Endothelial cell of umbilical vein (primary cell): Measurements from ENCODE around the gene TSPAN5.

Experiments
- CTCF ChIP-seq, 2 donors: IDR thresholded peaks; 1 replicate in 1 of 2; 2 replicates in 1 of 2; pipeline ENCODE4 v1.5.1; 2011; ENCODE audit warnings: low read length in 2 of 2, mild to moderate bottlenecking in 2 of 2, moderate library complexity in 2 of 2, control low read depth in 1 of 2, inconsistent platforms in 1 of 2, low read depth in 1 of 2; ENCODE audit not compliant: insufficient read depth in 1 of 2; ENCODE audit errors: extremely low read depth in 1 of 2
- POLR2A ChIP-seq: IDR thresholded peaks from 2 replicates; pipeline ENCODE4 v1.6.1; 2012; ENCODE audit warnings: low read depth, mild to moderate bottlenecking, control low read depth, low read length

- TF ChIP-seq CTCF (IDR thresholded peaks at IDR 0.05; ENCODE audit: extremely low read depth in 1 of 2, insufficient read depth in 1 of 2, low read depth in 1 of 2, low read length in 2 of 2) = no peak
- TF ChIP-seq POLR2A = no peak
Observed at GRCh38 chr4:98470831-98471230, 187.6 kb downstream of the TSPAN5 start.
